HG03045 (cell line): ENCODE measurements around the gene ANKS1B.

Experiments used
- ATAC-seq: cut with Tn5 transposase; IDR thresholded peaks from one replicate; pipeline ENCODE4 v1.9.1; 2021; ENCODE audit warnings: mild to moderate bottlenecking, moderate library complexity; ENCODE audit not compliant: unreplicated experiment

The ANKS1B gene

GRCh38 chr12:98721204-98721702 is 1263.5 kb downstream of the ANKS1B start:
- ATAC-seq, result no peak

- ATAC-seq, result no peak
These were observed 1264.9 kb downstream of the ANKS1B start for GRCh38 chr12:98719515-98720504.

GRCh38 chr12:98714426-98714825 is 1270.3 kb downstream of the ANKS1B start:
- ATAC-seq, result no peak

GRCh38 chr12:98709022-98709421 is 1275.7 kb downstream of the ANKS1B start:
- ATAC-seq, result no peak

- no peak for ATAC-seq
These were observed 1283.6 kb downstream of the ANKS1B start for GRCh38 chr12:98701166-98701565.

GRCh38 chr12:98699586-98699985 is 1285.2 kb downstream of the ANKS1B start:
- no peak for ATAC-seq

- no peak for ATAC-seq
These were observed 1285.9 kb downstream of the ANKS1B start for GRCh38 chr12:98698603-98699463.

- no peak for ATAC-seq
These were observed 1287.5 kb downstream of the ANKS1B start for GRCh38 chr12:98697209-98697608.

- no peak for ATAC-seq
These were observed 1288.6 kb downstream of the ANKS1B start for GRCh38 chr12:98696036-98696646.

GRCh38 chr12:98691351-98691750 is 1293.4 kb downstream of the ANKS1B start:
- no peak for ATAC-seq

GRCh38 chr12:98686603-98687002 is 1298.1 kb downstream of the ANKS1B start:
- ATAC-seq, result no peak
